HepG2 (cell line): Measurements from ENCODE around the gene TULP3. TPM values are rescaled to one million over a fixed set of nuclear protein-coding genes. Genes with fewer than 3 reads are reported as not detected.
A peak's percentile ranks its signal among the peaks of the same experiment; 100 is the strongest.

Source experiments
- ATAC-seq: fragments of 200-7000 bp; cut with Tn5 transposase; 3 replicates; pipeline ENCODE4 v1.9.1; 2020; ENCODE audit warnings: mild to moderate bottlenecking, moderate library complexity
- BruUV-seq: library from RNA; stranded (reverse); fragments of 400-500 nt; replicated peaks from 2 replicates; lab custom pipeline; 2021; lab: Mats Ljungman, UMichigan
- CTCF ChIA-PET: fragments of 300-600 bp; formaldehyde crosslinking; extraction: SDS; loops from one replicate; lab custom pipeline; 2021; ENCODE audit warnings: low total read pairs, inconsistent platforms, low intra/inter-chr PET ratio; lab: Yijun Ruan, JAX
- POLR2A ChIA-PET: fragments of 350-600 bp; sonication (Branson Sonifier 250); formaldehyde crosslinking; loops from one replicate; lab custom pipeline; 2020; ENCODE audit warnings: antibody characterized with exemption, inconsistent platforms; lab: Yijun Ruan, JAX
- DNase-seq: peaks from one replicate; pipeline ENCODE4 v3.0.0-alpha.2; 2015; ENCODE audit warnings: low spot score
- FAIRE-seq: peaks from 3 replicates; lab custom pipeline; 2011; peaks lifted over from hg19 to GRCh38; lab: Jason Lieb, UNC
- H2AFZ ChIP-seq: one replicate; pipeline ENCODE4 v1.6.1; 2011; ENCODE audit warnings: low read length, inconsistent platforms
- H3K27ac ChIP-seq: fragments of 300-600 bp; 3 replicates; pipeline ENCODE4 v1.8.0; 2011; ENCODE audit warnings: mixed run types, mild to moderate bottlenecking, mixed read lengths, low read length, inconsistent platforms; ENCODE audit not compliant: insufficient read depth; ENCODE audit errors: extremely low read length
- H3K27me3 ChIP-seq, 2 experiments: fragments of 200-600 bp in 1 of 2; 2 replicates in 1 of 2; 3 replicates in 1 of 2; pipeline versions ENCODE4 v1.6.0 to v1.8.0; 2011; ENCODE audit warnings: low read length in 2 of 2, mild to moderate bottlenecking in 2 of 2, moderate library complexity in 2 of 2, inconsistent platforms in 1 of 2; ENCODE audit not compliant: insufficient read depth in 2 of 2, control insufficient read depth in 1 of 2
- H3K36me3 ChIP-seq, 2 experiments: fragments of 200-600 bp in 1 of 2; replicated peaks in 1 of 2; 2 replicates in 1 of 2; 3 replicates in 1 of 2; pipeline versions ENCODE4 v1.5.1 to v1.8.0; 2011; ENCODE audit warnings: low read length in 2 of 2, inconsistent platforms in 1 of 2; ENCODE audit not compliant: insufficient read depth in 2 of 2, control insufficient read depth in 1 of 2
- H3K4me1 ChIP-seq: 2 replicates; pipeline ENCODE4 v1.5.1; 2012; ENCODE audit warnings: low read length, inconsistent platforms; ENCODE audit not compliant: insufficient read depth
- H3K4me2 ChIP-seq: 2 replicates; pipeline ENCODE4 v1.6.0; 2011; ENCODE audit warnings: low read depth, low read length, inconsistent platforms
- H3K4me3 ChIP-seq, 3 experiments: fragments of 200-600 bp in 1 of 3; sonication (generic), shearing (Covaris generic) in 1 of 3; replicated peaks in 1 of 3; 2 replicates each; pipeline ENCODE4 v1.5.1; 2011 to 2016; ENCODE audit warnings: low read length in 3 of 3, inconsistent platforms in 2 of 3, low read depth in 2 of 3, mild to moderate bottlenecking in 2 of 3, control low read depth in 1 of 3, mixed read lengths in 1 of 3; ENCODE audit not compliant: insufficient read depth in 1 of 3
- H3K79me2 ChIP-seq: one replicate; pipeline ENCODE4 v1.6.1; 2011; ENCODE audit warnings: low read length, inconsistent platforms; ENCODE audit not compliant: insufficient read depth
- H3K9ac ChIP-seq: 2 replicates; pipeline ENCODE4 v1.6.0; 2011; ENCODE audit warnings: mild to moderate bottlenecking, low read depth, low read length, inconsistent platforms; ENCODE audit not compliant: insufficient read depth
- H3K9me3 ChIP-seq: 2 replicates; pipeline ENCODE4 v1.5.1; 2012; ENCODE audit warnings: mild to moderate bottlenecking, low read length
- H4K20me1 ChIP-seq: 2 replicates; pipeline ENCODE4 v1.6.0; 2011; ENCODE audit warnings: inconsistent platforms, mild to moderate bottlenecking, low read length, moderate library complexity; ENCODE audit not compliant: insufficient read depth
- BATF2 ChIP-seq: sonication (generic); formaldehyde crosslinking; IDR thresholded peaks from 2 replicates; pipeline ENCODE4 v1.8.0; 2022; ENCODE audit warnings: mild to moderate bottlenecking, missing genetic modification reagents, moderate library complexity
- GZF1 ChIP-seq: sonication (generic); formaldehyde crosslinking; IDR thresholded peaks from 2 replicates; pipeline ENCODE4 v1.5.1; 2020; ENCODE audit warnings: mild to moderate bottlenecking, missing genetic modification reagents
- JARID2 ChIP-seq: sonication (generic); formaldehyde crosslinking; IDR thresholded peaks from 2 replicates; pipeline ENCODE4 v1.8.1; 2023; ENCODE audit warnings: missing genetic modification reagents, inconsistent platforms; ENCODE audit not compliant: insufficient replicate concordance
- KDM1A ChIP-seq: IDR thresholded peaks from 2 replicates; pipeline ENCODE4 v1.6.1; 2016; ENCODE audit warnings: missing compliant biosample characterization
- NFE2L1 ChIP-seq: sonication (generic); formaldehyde crosslinking; IDR thresholded peaks from 2 replicates; pipeline ENCODE4 v1.4.0; 2020; ENCODE audit warnings: missing genetic modification reagents, mild to moderate bottlenecking, borderline replicate concordance
- NR0B2 ChIP-seq: sonication (generic); formaldehyde crosslinking; IDR thresholded peaks from 2 replicates; pipeline ENCODE4 v1.4.0; 2020; ENCODE audit warnings: mild to moderate bottlenecking, missing genetic modification reagents
- THAP9 ChIP-seq: sonication (generic); formaldehyde crosslinking; IDR thresholded peaks from 2 replicates; pipeline ENCODE4; 2020; ENCODE audit warnings: missing genetic modification reagents, mild to moderate bottlenecking, borderline replicate concordance
- ZFP62 ChIP-seq: sonication (generic); formaldehyde crosslinking; IDR thresholded peaks from 2 replicates; pipeline ENCODE4 v1.4.0; 2020; ENCODE audit warnings: missing genetic modification reagents
- ZFYVE20 ChIP-seq: sonication (generic); formaldehyde crosslinking; IDR thresholded peaks from 2 replicates; pipeline ENCODE4 v1.8.0; 2023; ENCODE audit warnings: low read depth, mild to moderate bottlenecking, moderate library complexity, missing genetic modification reagents, borderline replicate concordance
- ZNF121 ChIP-seq: sonication (generic); formaldehyde crosslinking; IDR thresholded peaks from 2 replicates; pipeline ENCODE4 v1.5.0; 2020; ENCODE audit warnings: mild to moderate bottlenecking, missing genetic modification reagents
- ZNF280B ChIP-seq: sonication (generic); formaldehyde crosslinking; IDR thresholded peaks from 2 replicates; pipeline ENCODE4 v1.5.0; 2020; ENCODE audit warnings: missing genetic modification reagents, mild to moderate bottlenecking, borderline replicate concordance
- ZNF292 ChIP-seq: sonication (generic); formaldehyde crosslinking; IDR thresholded peaks from 2 replicates; pipeline ENCODE4 v1.8.1; 2022; ENCODE audit warnings: mild to moderate bottlenecking, low read depth, missing genetic modification reagents, borderline replicate concordance
- ZNF644 ChIP-seq: IDR thresholded peaks from 2 replicates; pipeline ENCODE4 v1.6.1; 2016; ENCODE audit warnings: low read depth
- WGBS: methylation state at CpG from one replicate; pipeline ENCODE4 v1.1.6; 2017; ENCODE audit warnings: low lambda C conversion rate; 5-methylcytosine and 5-hydroxymethylcytosine counted together
- in situ Hi-C: cut with HindIII; loops from 2 replicates; pipeline ENCODE4 v1.10.0; 2017; ENCODE audit warnings: low pct_unique_long_range_greater_than_20kb; ENCODE audit not compliant: extremely low pct_ligation_motif_present
- intact Hi-C: fragments of 100-400 bp; cut with micrococcal nuclease; formaldehyde crosslinking; loops from one replicate; pipeline ENCODE4 v1.10.0; 2022; ENCODE audit not compliant: unreplicated experiment
- polyA plus RNA-seq, 8 experiments: library from polyadenylated mRNA; depleted of rRNA in 3 of 8; stranded (reverse) in 7 of 8; unstranded in 1 of 8; fragments of >200 nt; fragmentation: Illumina TruSeq in 4 of 8; extraction: Trizol in 4 of 8; gene quantifications; 2 replicates each; pipeline versions ENCODE4 v1.2.1 to v1.2.3, GENCODE V29; 2011 to 2016; ENCODE audit warnings: low read depth in 4 of 8, missing spikeins in 1 of 8, mixed read lengths in 1 of 8; ENCODE audit not compliant: insufficient read depth in 1 of 8
- total RNA-seq, 5 experiments: library from RNA; depleted of rRNA; stranded (reverse); fragments of >200 nt; fragmentation: Illumina TruSeq; extraction: Trizol; gene quantifications; 2 replicates each; pipeline ENCODE4 v1.2.3, GENCODE V29; 2016; ENCODE audit warnings: low read depth in 1 of 5

TULP3 gene
- total and polyA plus RNA-seq, 2 of the 13 experiments (the other 11 are each of a cell fraction or from before 2014, with no cell fraction given), result 11.2 to 13.2 TPM

GRCh38 chr12:2959192-2959504 is 68.5 kb downstream of the TULP3 start, which contains the start of gene TEAD4:
Gene TEAD4, plus strand, starts transcription at chr12:2959397.
- in situ Hi-C loops, result loop anchor here (5.0 kb wide), 1 partner anchor 72 kb away; no protein-coding TSS in a partner anchor
- WGBS, result no CpG with 5 or more reads among the region's 50 CpGs
- TF ChIP-seq NR0B2 (CRISPR knock-in tag) (peak; percentile 61; the same call in 1 of the 2 replicates), THAP9 (CRISPR knock-in tag) (no peak), KDM1A (CRISPR knock-in tag) (peak; percentile 90; the same call in 1 of the 2 replicates), ZNF121 (CRISPR knock-in tag) (no peak), ZNF292 (CRISPR knock-in tag) (no peak), GZF1 (CRISPR knock-in tag) (no peak), ZNF644 (CRISPR knock-in tag) (no peak), NFE2L1 (CRISPR knock-in tag) (no peak), BATF2 (CRISPR knock-in tag) (0 out of 2 replicates have a peak, but pooled peaks have one; percentile 53), ZNF280B (CRISPR knock-in tag) (no peak), ZFYVE20 (CRISPR knock-in tag) (0 out of 2 replicates have a peak, but pooled peaks have one; percentile 86), JARID2 (no peak), ZFP62 (CRISPR knock-in tag) (no peak)

More at GRCh38 chr12:2959192-2959504, 68.5 kb downstream of the TULP3 start, which contains the start of gene TEAD4:
- peak within 1 kb of the TSS; percentile 35 for H2AFZ ChIP-seq
- peak within 1 kb of the TSS; percentile 72 to 79 (median 73) for H3K4me3 ChIP-seq
- H4K20me1 ChIP-seq, result peaks cover 10% of the 10 kb centered on the region; the same call in 1 of the 2 replicates
- no peaks in the 10 kb centered on the region for H3K27me3 ChIP-seq
- intact Hi-C loops, result no loop called here
- ChIA-PET POLR2A (interaction anchor here (0.5 to 1.9 kb wide), 3 partner anchors 9 to 72 kb away, joined by 3 to 14 read pairs (median 3); no protein-coding TSS in a partner anchor), CTCF (no interaction called here)
- FAIRE-seq, result no peak
- H3K4me1 ChIP-seq, result peaks cover 47% of the 10 kb centered on the region
- peak; percentile 82 for DNase-seq
- H3K9me3 ChIP-seq, result no peaks in the 10 kb centered on the region
- H3K79me2 ChIP-seq, result peaks cover 27% of the 10 kb centered on the region
- peak within 1 kb of the TSS; percentile 96 for H3K27ac ChIP-seq
- peak within 1 kb of the TSS; percentile 80 for H3K9ac ChIP-seq
- BruUV-seq, result no TSS peak
- H3K36me3 ChIP-seq, result no peaks in the 10 kb centered on the region
- peak within 1 kb of the TSS; percentile 93 for H3K4me2 ChIP-seq
- peak; percentile 28 for ATAC-seq
